Testis (tissue), 3 donors: ENCODE data around the gene NANS. TPM values are rescaled to one million over a fixed set of nuclear protein-coding genes. Genes with fewer than 3 reads are reported as not detected.

Source experiments
- DNase-seq: peaks from one replicate; pipeline ENCODE4 v3.0.0-alpha.2; 2019
- H3K27ac ChIP-seq, 2 donors: fragments of 200-600 bp; sonication (generic); one replicate each; pipeline ENCODE4 v1.5.1; 2019
- H3K27me3 ChIP-seq: fragments of 200-600 bp; sonication (generic); one replicate; pipeline ENCODE4 v1.5.1; 2019
- H3K36me3 ChIP-seq: fragments of 200-600 bp; sonication (generic); one replicate; pipeline ENCODE4 v1.5.1; 2017; ENCODE audit warnings: low read depth; ENCODE audit errors: missing control alignments
- H3K4me1 ChIP-seq: fragments of 200-600 bp; sonication (generic); one replicate; pipeline ENCODE4 v1.5.1; 2019
- H3K4me3 ChIP-seq, 2 donors: fragments of 200-600 bp; sonication (generic); one replicate each; pipeline ENCODE4 v1.5.1; 2017 to 2019
- H3K9me3 ChIP-seq: fragments of 200-600 bp; sonication (generic); one replicate; pipeline ENCODE4 v1.5.1; 2017
- POLR2A ChIP-seq: fragments of 450-650 bp; IDR thresholded peaks from one replicate; pipeline ENCODE4 v1.6.1; 2017; ENCODE audit warnings: antibody characterized with exemption, mild to moderate bottlenecking, moderate library complexity
- WGBS, 2 donors: methylation state at CpG; one replicate each; pipeline ENCODE4 v1.1.5; 2018; 5-methylcytosine and 5-hydroxymethylcytosine counted together
- intact Hi-C: fragments of 100-400 bp; cut with DNase I; formaldehyde crosslinking; loops from one replicate; pipeline ENCODE4 v1.15.1; 2023; ENCODE audit warnings: low total_unique reads
- polyA plus RNA-seq: library from polyadenylated mRNA; stranded (reverse); fragments of 350-450 nt; fragmentation: Illumina TruSeq; extraction: RNeasy Lipid Tissue Mini Kit (QIAGEN cat#74804); gene quantifications from one replicate; pipeline ENCODE4 v1.2.3, GENCODE V29; 2014; ENCODE audit warnings: low read depth, low replicate concordance; ENCODE audit not compliant: insufficient read depth
- total RNA-seq, 2 donors: library from RNA; depleted of rRNA; stranded (reverse); fragments of >200 nt; gene quantifications; one replicate each; pipeline ENCODE4 v1.2.3, GENCODE V29; 2016
- TF ChIP-seq, protein P1 (sequence below), 3 experiments: fragments of 450-650 bp in 2 of 3; fragments of 200-600 bp in 1 of 3; sonication (generic) in 1 of 3; IDR thresholded peaks; one replicate each; pipeline ENCODE4 v1.5.1; 2016 to 2019; ENCODE audit warnings: antibody characterized with exemption in 3 of 3, mild to moderate bottlenecking in 2 of 3, moderate library complexity in 1 of 3

NANS gene
- total and polyA plus RNA-seq, 3 donors from 2014 or later, result 34.7 to 82.5 (median 66.5) TPM

DNA sequence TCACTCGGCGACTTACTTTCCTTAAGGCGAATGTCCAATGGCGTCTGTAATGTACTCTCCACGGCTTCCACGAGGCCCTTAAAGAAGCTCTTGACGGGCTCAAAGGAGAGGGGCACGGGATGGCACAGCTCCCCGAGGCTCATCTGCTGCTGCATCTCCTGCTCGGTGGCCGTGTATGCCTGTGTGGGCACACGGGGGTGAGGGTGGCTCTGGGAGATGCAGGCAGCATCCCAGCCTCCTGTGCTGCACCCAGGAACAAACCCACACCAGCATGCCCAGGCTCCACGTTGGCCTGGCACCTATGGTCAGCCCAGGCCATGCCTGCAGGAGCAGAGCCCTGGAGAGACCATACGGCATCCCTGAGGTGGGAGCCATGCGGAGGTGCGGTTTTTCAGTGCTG is 38.3 kb downstream of the NANS start:
- Histone ChIP-seq H3K27ac (no peak overlapping the region), H3K9me3 (no peaks in the 10 kb centered on the region), H3K4me1 (no peaks in the 10 kb centered on the region), H3K36me3 (no peaks in the 10 kb centered on the region), H3K4me3 (no peak overlapping the region), H3K27me3 (no peaks in the 10 kb centered on the region)
- DNase-seq, result no peak
- TF ChIP-seq, protein P1, sequence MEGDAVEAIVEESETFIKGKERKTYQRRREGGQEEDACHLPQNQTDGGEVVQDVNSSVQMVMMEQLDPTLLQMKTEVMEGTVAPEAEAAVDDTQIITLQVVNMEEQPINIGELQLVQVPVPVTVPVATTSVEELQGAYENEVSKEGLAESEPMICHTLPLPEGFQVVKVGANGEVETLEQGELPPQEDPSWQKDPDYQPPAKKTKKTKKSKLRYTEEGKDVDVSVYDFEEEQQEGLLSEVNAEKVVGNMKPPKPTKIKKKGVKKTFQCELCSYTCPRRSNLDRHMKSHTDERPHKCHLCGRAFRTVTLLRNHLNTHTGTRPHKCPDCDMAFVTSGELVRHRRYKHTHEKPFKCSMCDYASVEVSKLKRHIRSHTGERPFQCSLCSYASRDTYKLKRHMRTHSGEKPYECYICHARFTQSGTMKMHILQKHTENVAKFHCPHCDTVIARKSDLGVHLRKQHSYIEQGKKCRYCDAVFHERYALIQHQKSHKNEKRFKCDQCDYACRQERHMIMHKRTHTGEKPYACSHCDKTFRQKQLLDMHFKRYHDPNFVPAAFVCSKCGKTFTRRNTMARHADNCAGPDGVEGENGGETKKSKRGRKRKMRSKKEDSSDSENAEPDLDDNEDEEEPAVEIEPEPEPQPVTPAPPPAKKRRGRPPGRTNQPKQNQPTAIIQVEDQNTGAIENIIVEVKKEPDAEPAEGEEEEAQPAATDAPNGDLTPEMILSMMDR (IDR thresholded peaks at IDR 0.05), result no peak
- no peak for TF ChIP-seq POLR2A
- intact Hi-C loops, result no loop called here
- WGBS, 2 donors, result 92 to 94% methylated on average over 13 to 16 of the region's 16 CpGs

DNA sequence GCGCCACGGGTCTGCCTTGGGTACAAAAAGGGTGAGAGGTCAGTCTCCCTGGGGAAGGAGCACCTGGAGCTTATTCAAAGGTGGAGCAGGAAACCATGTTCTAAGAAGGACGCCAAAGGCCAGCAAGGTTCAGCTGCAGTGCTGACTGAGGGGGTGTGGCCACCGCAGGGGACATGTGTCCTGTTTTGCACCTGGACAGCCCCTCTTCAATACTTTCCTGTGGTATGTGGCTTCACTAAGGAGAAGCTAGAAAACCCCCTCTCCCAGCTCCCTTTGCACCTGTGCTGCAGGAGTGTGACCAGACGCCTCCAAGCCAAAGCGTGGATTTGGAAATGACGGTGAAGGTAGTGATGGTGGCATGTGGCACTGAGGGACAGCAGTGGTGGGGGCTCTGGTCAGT is 38.9 kb downstream of the NANS start:
- WGBS, 2 donors, result 93 to 100% methylated on average over 4 to 7 of the region's 7 CpGs
- Histone ChIP-seq H3K4me3 (no peak overlapping the region), H3K36me3 (no peaks in the 10 kb centered on the region), H3K9me3 (no peaks in the 10 kb centered on the region), H3K27ac (no peak overlapping the region), H3K4me1 (no peaks in the 10 kb centered on the region), H3K27me3 (no peaks in the 10 kb centered on the region)
- intact Hi-C loops, result no loop called here
- TF ChIP-seq, protein P1 (IDR thresholded peaks at IDR 0.05), result no peak
- no peak for TF ChIP-seq POLR2A
- DNase-seq, result no peak

DNA sequence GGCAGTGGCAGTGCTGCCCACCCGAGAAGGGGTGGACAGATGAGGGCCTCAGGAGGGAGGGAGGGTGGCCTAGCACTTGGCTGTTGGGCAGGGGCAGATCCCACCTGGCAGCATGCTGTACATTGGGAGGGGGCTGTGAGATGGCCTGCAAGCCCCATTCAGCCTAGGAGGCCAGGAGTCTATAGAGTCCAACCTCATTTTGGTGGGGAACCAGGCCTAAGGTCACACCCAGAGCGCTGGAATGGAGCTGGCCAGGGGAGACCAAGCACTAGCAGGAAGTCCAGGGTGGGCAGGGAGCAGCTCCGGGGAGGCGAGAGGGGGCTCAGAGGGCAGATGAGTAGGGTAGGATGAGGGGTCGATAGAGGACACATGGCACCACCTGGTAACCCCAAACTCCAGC is 39.6 kb downstream of the NANS start:
- WGBS, 2 donors, result 96% methylated on average over 5 of the region's 5 CpGs
- Histone ChIP-seq H3K4me1 (no peaks in the 10 kb centered on the region), H3K4me3 (no peak overlapping the region), H3K36me3 (no peaks in the 10 kb centered on the region), H3K27me3 (no peaks in the 10 kb centered on the region), H3K9me3 (no peaks in the 10 kb centered on the region), H3K27ac (no peak overlapping the region)
- no peak for DNase-seq
- intact Hi-C loops, result no loop called here
- no peak for TF ChIP-seq POLR2A
- TF ChIP-seq, protein P1 (IDR thresholded peaks at IDR 0.05), result no peak

DNA sequence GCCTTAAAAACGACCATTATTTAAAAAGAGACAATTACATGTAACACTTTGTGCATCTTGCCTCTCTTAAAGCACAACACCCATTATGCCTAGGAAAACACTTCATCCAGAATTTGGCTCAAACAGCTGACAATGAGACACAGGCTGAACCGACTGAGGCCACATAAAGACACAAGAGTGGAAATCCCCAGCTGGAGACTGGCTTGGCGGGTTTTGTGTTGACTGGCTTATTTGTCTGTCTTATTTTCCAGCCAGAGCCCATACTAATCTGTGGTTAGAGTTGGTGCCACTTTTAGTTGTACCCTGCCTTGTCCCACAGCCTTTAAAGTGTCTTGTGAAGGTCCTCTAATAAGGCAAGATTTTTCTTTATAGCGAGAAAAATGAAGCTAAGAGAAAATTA is 41.3 kb downstream of the NANS start:
- no peak for DNase-seq

DNA sequence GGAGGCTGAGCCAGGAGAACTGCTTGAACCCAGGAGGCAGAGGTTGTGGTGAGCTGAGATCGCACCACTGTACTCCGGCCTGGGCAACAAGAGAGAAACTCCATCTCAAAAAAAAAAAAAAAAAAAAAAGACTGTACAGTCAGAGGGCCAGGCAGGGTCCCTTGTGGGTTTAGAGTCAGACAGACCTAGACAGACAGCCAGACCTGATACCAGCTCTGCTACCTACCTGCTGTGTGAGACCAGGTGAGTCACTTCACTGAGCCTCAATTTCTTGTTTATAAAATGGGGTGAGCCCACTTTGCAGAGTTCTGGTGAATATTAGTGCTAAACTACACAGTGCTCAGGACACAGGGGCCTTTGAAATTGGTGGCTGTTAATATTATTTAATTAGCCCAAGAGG is 42.8 kb downstream of the NANS start:
- 94 to 100% methylated on average over 2 of the region's 2 CpGs for WGBS, 2 donors

More for the DNA sequence above, 41.3 kb downstream of the NANS start:
- Histone ChIP-seq H3K9me3 (no peaks in the 10 kb centered on the region), H3K4me3 (no peak overlapping the region), H3K36me3 (no peaks in the 10 kb centered on the region), H3K4me1 (no peaks in the 10 kb centered on the region), H3K27ac (no peak overlapping the region), H3K27me3 (no peaks in the 10 kb centered on the region)
- WGBS, 2 donors, result 83 to 86% methylated on average over 4 of the region's 4 CpGs
- no peak for TF ChIP-seq POLR2A
- TF ChIP-seq, protein P1 (IDR thresholded peaks at IDR 0.05), result no peak
- intact Hi-C loops, result no loop called here

More for the DNA sequence above, 42.8 kb downstream of the NANS start:
- Histone ChIP-seq H3K4me1 (no peaks in the 10 kb centered on the region), H3K9me3 (no peaks in the 10 kb centered on the region), H3K27me3 (no peaks in the 10 kb centered on the region), H3K27ac (no peak overlapping the region), H3K36me3 (no peaks in the 10 kb centered on the region), H3K4me3 (no peak overlapping the region)
- intact Hi-C loops, result no loop called here
- DNase-seq, result no peak
- TF ChIP-seq, protein P1 (IDR thresholded peaks at IDR 0.05), result no peak
